Keratinocyte (primary cell): ENCODE measurements around the gene DUSP3. TPM values are rescaled to one million over a fixed set of nuclear protein-coding genes. Genes with fewer than 3 reads are reported as not detected.

ENCODE experiments used
- DNase-seq: peaks from one replicate; pipeline ENCODE4 v3.0.0-alpha.2; 2011; ENCODE audit warnings: low read depth, missing footprints, low spot score
- FAIRE-seq: peaks from 2 replicates; lab custom pipeline; 2011; peaks lifted over from hg19 to GRCh38; lab: Jason Lieb, UNC
- H2AFZ ChIP-seq: 2 replicates; pipeline ENCODE4 v1.6.0; 2012; ENCODE audit warnings: low read length, control low read depth, inconsistent platforms; ENCODE audit not compliant: control insufficient read depth
- H3K27ac ChIP-seq: 2 replicates; pipeline ENCODE4 v1.5.1; 2011; ENCODE audit warnings: low read length; ENCODE audit not compliant: control insufficient read depth, insufficient read depth
- H3K27me3 ChIP-seq: 3 replicates; pipeline ENCODE4 v1.6.0; 2011; ENCODE audit warnings: low read length; ENCODE audit not compliant: control insufficient read depth, insufficient read depth; ENCODE audit errors: extremely low read depth
- H3K36me3 ChIP-seq, 2 experiments: 2 replicates in 1 of 2; 3 replicates in 1 of 2; pipeline ENCODE4 v1.5.1; 2011; ENCODE audit warnings: low read length in 2 of 2, mild to moderate bottlenecking in 1 of 2; ENCODE audit not compliant: control insufficient read depth in 2 of 2, insufficient read depth in 2 of 2; ENCODE audit errors: extremely low read depth in 1 of 2
- H3K4me1 ChIP-seq: 3 replicates; pipeline ENCODE4 v1.5.1; 2011; ENCODE audit warnings: low read length; ENCODE audit not compliant: control insufficient read depth, insufficient read depth; ENCODE audit errors: extremely low read depth
- H3K4me2 ChIP-seq: 3 replicates; pipeline ENCODE4 v1.6.0; 2011; ENCODE audit warnings: low read depth, low read length; ENCODE audit not compliant: control insufficient read depth, insufficient read depth; ENCODE audit errors: extremely low read depth
- H3K4me3 ChIP-seq, 3 experiments: fragments of 200-600 bp in 1 of 3; sonication (generic) in 1 of 3; 2 replicates in 2 of 3; 3 replicates in 1 of 3; pipeline ENCODE4 v1.5.1; 2011 to 2016; ENCODE audit warnings: low read length in 3 of 3, mild to moderate bottlenecking in 3 of 3, control low read depth in 2 of 3, inconsistent platforms in 1 of 3, low read depth in 1 of 3, mixed read lengths in 1 of 3, mixed run types in 1 of 3, moderate library complexity in 1 of 3; ENCODE audit not compliant: control insufficient read depth in 2 of 3, insufficient read depth in 2 of 3; ENCODE audit errors: extremely low read depth in 1 of 3
- H3K79me2 ChIP-seq: 2 replicates; pipeline ENCODE4 v1.6.0; 2012; ENCODE audit warnings: low read length; ENCODE audit not compliant: control insufficient read depth, insufficient read depth
- H3K9ac ChIP-seq: 3 replicates; pipeline ENCODE4 v1.6.0; 2011; ENCODE audit warnings: low read length; ENCODE audit not compliant: control insufficient read depth, insufficient read depth; ENCODE audit errors: extremely low read depth
- H3K9me1 ChIP-seq: 3 replicates; pipeline ENCODE4 v1.6.0; 2011; ENCODE audit warnings: low read length; ENCODE audit not compliant: control insufficient read depth, insufficient read depth; ENCODE audit errors: extremely low read depth
- H3K9me3 ChIP-seq: 2 replicates; pipeline ENCODE4 v1.5.1; 2012; ENCODE audit warnings: low read depth, low read length; ENCODE audit not compliant: control insufficient read depth
- H4K20me1 ChIP-seq: 3 replicates; pipeline ENCODE4 v1.6.0; 2011; ENCODE audit warnings: low read length; ENCODE audit not compliant: control insufficient read depth, insufficient read depth; ENCODE audit errors: extremely low read depth
- EZH2 ChIP-seq: IDR thresholded peaks from one replicate; pipeline ENCODE4 v1.6.1; 2012; ENCODE audit warnings: inconsistent platforms, mild to moderate bottlenecking, low read length, moderate library complexity
- dilution Hi-C: fragments of 300-500 bp; cut with MboI; formaldehyde crosslinking; loops from one replicate; pipeline ENCODE4 v1.7.0; 2020; ENCODE audit warnings: low sequenced_read_pairs; ENCODE audit not compliant: extremely low pct_ligation_motif_present
- polyA plus RNA-seq, 5 experiments: library from polyadenylated mRNA; depleted of rRNA in 3 of 5; stranded (reverse) in 3 of 5; stranded (forward) in 1 of 5; unstranded in 1 of 5; fragments of >200 nt; gene quantifications; 1 replicate in 1 of 5; 2 replicates in 3 of 5; 3 replicates in 1 of 5; pipeline versions ENCODE4 v1.2.1 to v1.2.3, GENCODE V29; 2011 to 2012; ENCODE audit warnings: missing spikeins in 2 of 5, low read depth in 1 of 5, low replicate concordance in 1 of 5
- TF ChIP-seq, protein P1 (sequence below), 3 experiments: IDR thresholded peaks in 1 of 3; conservative IDR thresholded peaks in 1 of 3; optimal IDR thresholded peaks in 1 of 3; 2 replicates in 2 of 3; 3 replicates in 1 of 3; pipeline versions ENCODE3 to v1.5.1; 2011; ENCODE audit warnings: low read length in 3 of 3, mild to moderate bottlenecking in 3 of 3, moderate library complexity in 2 of 3, control low read depth in 1 of 3, inconsistent platforms in 1 of 3; ENCODE audit not compliant: insufficient read depth in 2 of 3; ENCODE audit errors: extremely low read depth in 1 of 3

DUSP3 gene
- polyA plus RNA-seq, 1 donor (not counting 4 experiments of a cell fraction or from before 2014, with no cell fraction given) = 39.2 TPM

GRCh38 chr17:43779145-43780125 is 658 bp upstream of the DUSP3 start:
- Histone ChIP-seq H3K4me1 (peaks cover 23% of the 10 kb centered on the region), H3K9ac (peak overlapping the region; percentile 94), H3K9me3 (no peaks in the 10 kb centered on the region), H4K20me1 (no peaks in the 10 kb centered on the region), H3K36me3 (peaks cover 11 to 12% of the 10 kb centered on the region in 2 experiments), H3K79me2 (peaks cover 19% of the 10 kb centered on the region), H2AFZ (peak overlapping the region; percentile 86), H3K27ac (peak overlapping the region; percentile 44), H3K4me2 (peak overlapping the region; percentile 90), H3K27me3 (no peaks in the 10 kb centered on the region), H3K4me3 (peak overlapping the region; percentile 74 to 95 (median 78)), H3K9me1 (no peaks in the 10 kb centered on the region)
- TF ChIP-seq, protein P1, sequence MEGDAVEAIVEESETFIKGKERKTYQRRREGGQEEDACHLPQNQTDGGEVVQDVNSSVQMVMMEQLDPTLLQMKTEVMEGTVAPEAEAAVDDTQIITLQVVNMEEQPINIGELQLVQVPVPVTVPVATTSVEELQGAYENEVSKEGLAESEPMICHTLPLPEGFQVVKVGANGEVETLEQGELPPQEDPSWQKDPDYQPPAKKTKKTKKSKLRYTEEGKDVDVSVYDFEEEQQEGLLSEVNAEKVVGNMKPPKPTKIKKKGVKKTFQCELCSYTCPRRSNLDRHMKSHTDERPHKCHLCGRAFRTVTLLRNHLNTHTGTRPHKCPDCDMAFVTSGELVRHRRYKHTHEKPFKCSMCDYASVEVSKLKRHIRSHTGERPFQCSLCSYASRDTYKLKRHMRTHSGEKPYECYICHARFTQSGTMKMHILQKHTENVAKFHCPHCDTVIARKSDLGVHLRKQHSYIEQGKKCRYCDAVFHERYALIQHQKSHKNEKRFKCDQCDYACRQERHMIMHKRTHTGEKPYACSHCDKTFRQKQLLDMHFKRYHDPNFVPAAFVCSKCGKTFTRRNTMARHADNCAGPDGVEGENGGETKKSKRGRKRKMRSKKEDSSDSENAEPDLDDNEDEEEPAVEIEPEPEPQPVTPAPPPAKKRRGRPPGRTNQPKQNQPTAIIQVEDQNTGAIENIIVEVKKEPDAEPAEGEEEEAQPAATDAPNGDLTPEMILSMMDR (optimal IDR thresholded peaks at IDR 0.05 in 1 of 3, IDR thresholded peaks at IDR 0.05 in 1 of 3, conservative IDR thresholded peaks at IDR 0.05 in 1 of 3; ENCODE audit: extremely low read depth in 1 of 3, insufficient read depth in 2 of 3, low read length in 3 of 3) = no peak
- no peak for TF ChIP-seq EZH2
- dilution Hi-C loops = no loop called here
- DNase-seq (no peak), FAIRE-seq (no peak)

- TF ChIP-seq, protein P1 (optimal IDR thresholded peaks at IDR 0.05 in 1 of 3, IDR thresholded peaks at IDR 0.05 in 1 of 3, conservative IDR thresholded peaks at IDR 0.05 in 1 of 3; ENCODE audit: extremely low read depth in 1 of 3, insufficient read depth in 2 of 3, low read length in 3 of 3) = no peak
- TF ChIP-seq EZH2 = no peak
- H3K36me3 ChIP-seq = peaks cover 28 to 34% of the 10 kb centered on the region in 2 experiments
- no peak overlapping the region for H3K4me3 ChIP-seq
- H3K4me2 ChIP-seq = no peak overlapping the region
- no peaks in the 10 kb centered on the region for H3K9me1 ChIP-seq
- FAIRE-seq (no peak), DNase-seq (no peak)
- H4K20me1 ChIP-seq = no peaks in the 10 kb centered on the region
- peaks cover 19% of the 10 kb centered on the region for H3K79me2 ChIP-seq
- dilution Hi-C loops = no loop called here
- H3K9me3 ChIP-seq = no peaks in the 10 kb centered on the region
- H3K27ac ChIP-seq = no peak overlapping the region
- H3K27me3 ChIP-seq = no peaks in the 10 kb centered on the region
- H2AFZ ChIP-seq = no peak overlapping the region
- H3K4me1 ChIP-seq = peaks cover 13% of the 10 kb centered on the region
- H3K9ac ChIP-seq = no peak overlapping the region
These were observed 4.2 kb downstream of the DUSP3 start for GRCh38 chr17:43774304-43775250.
